HG03442 (cell line): Measurements from ENCODE around the gene POT1.
A peak's percentile ranks its signal among the peaks of the same experiment; 100 is the strongest.

ENCODE experiments used
- ATAC-seq: cut with Tn5 transposase; IDR thresholded peaks from one replicate; pipeline ENCODE4 v1.9.1; 2021; ENCODE audit warnings: mild to moderate bottlenecking, moderate library complexity; ENCODE audit not compliant: unreplicated experiment

POT1 gene

DNA sequence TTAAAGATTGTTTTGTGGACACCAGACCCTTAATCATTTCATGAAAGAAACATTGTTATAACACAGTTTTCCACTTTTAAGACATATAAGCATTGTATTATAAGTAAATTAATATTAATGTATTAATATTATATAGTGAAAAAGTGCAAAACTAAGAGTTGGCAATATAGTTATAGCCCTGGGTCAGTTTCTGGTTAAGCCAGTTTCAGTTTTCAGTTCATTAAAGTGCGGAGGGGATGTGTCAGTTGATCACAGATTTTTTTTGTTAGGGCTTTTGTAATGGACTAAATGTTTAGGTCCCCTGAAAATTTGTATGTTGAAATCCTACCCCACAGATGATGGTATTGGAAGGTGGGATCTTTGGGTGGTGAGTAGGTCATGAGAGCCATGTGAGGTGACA, 118.3 kb downstream of the POT1 start:
- no peak for ATAC-seq

DNA sequence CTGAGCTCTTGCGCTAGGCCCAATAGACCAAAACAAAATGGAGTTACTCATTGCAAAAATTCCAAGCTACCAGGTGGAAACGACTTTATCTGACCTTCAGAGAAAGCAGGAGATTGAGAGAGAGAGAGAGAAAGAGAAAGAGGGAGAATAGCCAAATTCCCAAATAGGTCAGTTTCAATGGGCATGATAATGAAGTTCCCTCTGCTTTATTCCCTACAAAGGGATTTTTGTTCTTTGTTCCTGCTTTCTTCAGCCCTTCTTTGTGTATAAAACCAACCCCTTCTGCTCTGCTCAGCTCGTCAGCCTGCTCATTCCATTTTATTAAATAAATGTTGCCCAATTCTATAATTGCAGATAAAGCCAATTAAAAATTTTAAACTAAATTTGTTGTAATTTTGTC, 119.0 kb downstream of the POT1 start:
- ATAC-seq = no peak

DNA sequence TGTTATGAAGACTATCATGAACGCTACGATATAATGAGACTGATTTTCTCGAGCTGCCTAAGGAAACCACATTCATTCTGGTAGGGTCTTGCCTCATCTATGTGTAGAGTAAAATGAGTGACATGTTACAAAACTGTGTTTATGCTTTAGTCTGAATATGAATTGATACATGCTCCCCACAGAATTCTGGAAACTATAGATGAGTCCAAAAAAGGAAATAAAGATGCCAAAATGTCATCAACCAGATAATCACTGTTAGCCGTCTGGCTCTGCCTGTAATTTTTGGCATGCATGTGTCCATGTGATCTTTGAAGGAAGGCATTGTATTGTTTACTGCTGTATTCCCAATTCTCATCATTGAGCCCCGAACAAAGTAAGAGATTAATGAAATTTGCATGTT, 121.4 kb downstream of the POT1 start:
- ATAC-seq = no peak

DNA sequence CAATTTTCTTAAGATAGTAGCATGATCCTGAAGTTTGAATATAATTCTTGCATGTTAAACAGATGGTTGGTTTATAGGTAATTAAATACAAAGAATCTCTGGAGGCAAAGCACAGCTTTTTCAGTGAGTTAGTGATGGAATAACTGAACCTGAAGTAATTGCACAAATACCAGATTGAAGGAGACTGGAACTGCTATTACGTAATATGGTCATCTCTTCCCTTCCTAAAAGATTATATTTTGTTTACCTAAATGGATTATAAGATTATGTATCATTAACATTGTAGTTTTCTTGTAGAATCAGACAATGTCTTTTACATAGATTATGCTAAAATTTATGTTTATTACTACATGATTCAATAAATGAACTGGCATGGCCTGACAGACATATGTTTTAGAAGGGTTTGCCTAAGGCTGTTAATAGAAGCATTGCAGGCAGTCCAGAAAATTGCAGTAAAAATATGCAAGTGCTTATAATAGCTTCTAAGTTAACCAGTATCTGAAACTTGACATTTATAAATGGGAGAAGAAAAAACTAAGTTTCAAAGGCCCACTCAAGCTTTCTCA, 128.2 kb downstream of the POT1 start:
- ATAC-seq = no peak

DNA sequence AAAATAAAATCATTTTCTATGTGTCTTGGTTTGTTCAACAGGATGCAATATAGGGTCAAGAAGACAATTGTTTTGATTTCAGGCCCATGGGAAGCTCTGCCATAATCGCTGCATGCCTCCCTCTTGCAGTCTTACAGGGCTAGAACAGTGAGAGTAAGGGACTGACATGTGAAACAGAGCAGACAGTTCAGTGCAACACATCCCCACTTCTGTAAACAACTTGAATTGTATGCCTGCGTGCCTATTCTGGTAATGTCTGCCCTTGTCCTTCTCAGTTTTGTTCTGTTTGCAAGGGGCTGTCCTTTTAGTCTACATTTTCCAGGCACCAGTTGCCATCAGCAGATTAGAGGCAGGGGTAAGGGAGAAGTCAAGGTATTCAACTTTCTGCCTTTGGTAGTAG, 129.2 kb downstream of the POT1 start:
- ATAC-seq = no peak

DNA sequence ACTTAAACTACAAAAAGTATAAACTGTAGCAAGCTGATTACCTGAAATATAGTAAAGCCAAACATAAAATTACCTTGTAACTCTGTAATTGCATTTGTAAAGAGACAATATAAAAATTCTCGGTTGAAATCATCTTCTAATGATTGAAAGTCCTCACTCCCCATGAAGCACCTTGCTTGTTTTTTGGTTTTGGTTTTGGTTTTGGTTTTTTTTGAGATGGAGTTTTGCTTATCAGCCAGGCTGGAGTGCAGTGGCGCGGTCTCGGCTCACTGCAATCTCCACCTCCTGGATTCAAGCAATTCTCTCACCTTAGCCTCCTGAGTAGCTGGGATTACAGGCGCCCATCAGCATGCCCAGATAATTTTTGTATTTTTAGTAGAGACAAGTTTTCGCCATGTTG, 130.2 kb downstream of the POT1 start:
- ATAC-seq = no peak

DNA sequence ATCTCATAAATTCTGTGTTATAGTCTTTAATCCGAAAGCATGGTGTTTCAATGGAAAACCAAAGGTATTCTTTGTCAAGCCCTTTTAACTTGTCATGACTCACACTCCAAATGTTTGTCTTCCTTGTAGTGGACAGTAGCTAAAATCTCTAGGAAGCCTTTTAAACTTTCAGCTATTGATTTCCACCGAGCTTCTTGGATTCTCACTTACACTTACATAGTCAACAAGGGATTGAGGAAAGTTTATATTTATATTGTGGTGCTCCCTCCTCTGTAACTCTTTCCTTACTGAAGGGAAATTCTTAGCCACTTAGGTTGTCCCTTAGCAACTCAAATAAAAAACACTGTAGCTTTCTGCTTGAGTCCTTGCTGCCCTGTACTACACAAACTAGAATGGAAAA, 132.9 kb downstream of the POT1 start:
- no peak for ATAC-seq

DNA sequence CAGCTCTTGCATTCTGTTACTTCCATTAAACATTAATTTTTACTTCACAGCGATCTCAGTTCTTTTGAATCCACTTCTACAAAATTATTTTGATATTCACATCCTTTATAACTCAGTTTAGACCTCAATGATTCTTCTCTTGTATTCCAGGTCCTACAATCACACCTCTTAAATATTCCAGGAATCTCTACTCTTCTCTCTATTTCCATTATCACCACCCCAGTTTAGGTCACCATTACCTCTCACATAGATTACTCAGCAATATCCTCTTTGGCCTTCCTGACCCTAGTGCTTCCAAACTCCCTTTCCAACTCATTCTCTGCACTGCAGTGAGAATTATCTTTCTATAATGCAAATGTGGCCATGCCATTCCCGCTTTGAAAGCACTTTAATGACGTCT, 136.9 kb downstream of the POT1 start:
- no peak for ATAC-seq

DNA sequence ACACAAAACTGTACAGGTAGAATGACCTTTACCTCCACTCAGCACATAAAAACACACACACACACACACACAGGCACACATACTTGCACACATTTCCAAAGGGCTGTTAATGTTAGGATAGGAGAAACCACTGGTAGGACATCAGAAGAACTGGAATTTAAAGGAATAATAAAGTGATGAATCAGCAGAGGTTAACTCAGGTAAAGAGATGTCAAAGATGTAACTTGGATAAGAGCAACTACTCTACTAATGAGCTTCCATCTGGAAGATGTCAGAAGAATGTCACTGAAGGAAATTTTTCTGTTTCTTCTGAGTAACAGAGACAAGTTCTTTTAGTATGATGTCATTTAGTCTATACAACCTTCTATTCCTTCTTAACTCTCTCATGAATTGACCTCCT, 137.6 kb downstream of the POT1 start:
- no peak for ATAC-seq

DNA sequence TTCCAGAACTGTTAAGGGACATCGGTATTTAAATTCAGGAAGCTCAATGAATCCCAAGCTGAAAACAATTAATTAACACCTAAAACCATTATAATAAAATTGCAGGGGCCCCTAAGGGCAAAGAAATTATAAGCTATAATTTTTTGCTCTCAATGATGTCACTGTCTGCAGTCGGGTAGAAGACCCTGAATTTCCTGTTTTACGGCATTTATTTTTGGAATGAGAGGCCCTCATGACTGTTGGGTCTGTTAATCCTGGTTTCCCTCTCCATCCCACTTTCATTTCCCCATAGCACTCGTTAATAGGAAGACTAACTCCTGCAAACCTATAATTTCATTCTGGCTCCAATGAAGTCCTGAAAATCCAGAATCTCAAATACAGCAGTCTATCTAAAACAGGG, 138.2 kb downstream of the POT1 start:
- no peak for ATAC-seq

DNA sequence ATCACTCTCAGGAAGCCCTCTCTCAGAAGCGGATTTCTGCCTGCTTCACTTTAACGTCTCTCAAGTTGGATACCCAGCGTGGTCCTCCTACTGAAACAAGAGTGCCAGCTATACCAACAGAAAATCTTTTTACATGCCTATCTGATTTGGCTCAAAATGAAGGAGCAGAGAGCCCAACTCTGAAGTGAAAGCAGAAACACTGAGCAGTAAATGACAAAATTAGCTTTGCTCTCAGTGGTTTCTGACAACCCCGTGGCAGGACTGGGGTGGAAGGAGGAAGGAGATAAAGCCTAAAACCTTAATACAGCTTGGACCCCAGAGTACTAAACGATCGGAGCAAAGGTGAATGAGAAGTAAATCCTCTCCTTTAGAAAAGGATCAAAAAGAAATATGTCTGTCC, 139.0 kb downstream of the POT1 start:
- ATAC-seq = no peak

DNA sequence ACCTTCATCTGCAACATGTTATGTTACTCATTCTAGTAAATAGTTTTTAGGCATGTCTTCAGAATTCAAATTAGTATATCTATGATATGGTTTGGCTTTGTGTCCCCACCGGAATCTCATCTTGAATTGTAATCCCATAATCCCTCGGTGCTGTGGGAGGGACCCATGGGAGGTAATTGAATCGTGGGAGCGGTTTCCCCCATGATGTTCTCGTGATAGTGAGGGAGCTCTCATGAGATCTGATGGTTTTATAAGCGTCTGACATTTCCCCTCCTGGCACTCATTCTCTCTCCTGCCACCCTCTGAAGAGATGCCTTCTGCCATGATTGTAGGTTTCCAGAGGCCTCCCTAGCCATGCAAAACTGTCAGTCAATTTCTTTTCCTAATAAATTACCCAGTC, 143.6 kb downstream of the POT1 start:
- no peak for ATAC-seq

DNA sequence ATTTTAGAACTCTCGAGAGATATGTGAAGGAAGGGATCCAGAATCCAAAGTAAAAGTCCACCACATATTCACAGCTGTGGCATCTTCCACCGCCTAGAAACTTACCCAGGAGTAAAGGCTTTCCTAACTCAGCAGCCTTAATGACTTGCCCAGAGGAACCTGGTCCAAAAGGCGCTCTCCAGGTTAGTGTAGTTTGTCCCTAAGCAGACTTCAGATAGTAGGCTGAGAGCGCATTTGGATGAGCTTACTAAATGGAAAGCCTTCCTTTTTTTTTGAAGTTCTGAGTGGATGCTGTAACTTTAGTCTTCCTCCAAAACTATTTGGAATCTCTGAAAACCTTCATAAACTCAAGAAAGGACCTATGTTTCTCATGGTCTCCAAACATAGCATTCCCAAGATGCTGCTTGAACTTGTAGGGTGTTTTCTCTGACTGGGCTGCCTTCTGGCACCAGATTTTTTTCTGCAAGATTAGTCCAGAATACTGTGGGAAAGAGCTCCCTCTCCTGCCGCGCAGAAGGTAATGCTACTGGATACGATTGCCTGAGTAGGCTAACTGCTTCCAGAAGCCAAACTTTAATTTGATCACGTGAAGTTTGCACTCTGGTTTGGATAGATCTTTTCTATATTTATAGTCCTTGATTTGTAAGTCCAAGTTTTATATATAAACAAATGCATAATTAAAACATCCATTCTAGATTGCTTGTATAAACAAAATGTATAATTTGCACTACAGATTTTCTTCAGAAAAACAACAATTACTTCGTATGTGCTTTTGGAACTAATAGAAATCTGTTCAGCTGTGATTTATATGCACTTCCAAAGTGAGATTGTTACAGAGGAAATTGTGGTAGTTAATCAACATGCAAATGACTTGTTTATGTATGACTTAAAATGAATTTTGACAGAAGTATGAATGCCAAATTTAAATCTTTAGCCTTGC, 144.5 kb downstream of the POT1 start:
- ATAC-seq = peak; percentile 84

DNA sequence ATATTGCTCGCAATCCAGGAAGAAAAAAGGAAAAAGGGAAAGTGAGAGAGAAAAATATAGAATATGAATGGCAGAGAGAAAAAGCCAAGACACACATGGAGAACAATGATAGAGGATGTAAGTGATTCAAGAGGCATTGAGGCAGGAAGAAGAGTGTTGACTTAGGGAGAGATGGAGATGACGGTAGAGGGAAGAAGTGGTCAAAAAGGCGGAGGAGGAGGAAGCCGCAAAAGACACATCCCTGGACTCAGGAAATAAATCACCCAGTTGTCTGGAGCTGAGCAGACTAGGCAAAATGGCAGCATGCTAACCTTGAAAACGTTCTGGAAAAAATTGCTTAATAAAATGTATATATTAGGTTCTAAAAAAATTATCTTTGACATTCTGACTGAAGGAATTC, 146.4 kb downstream of the POT1 start:
- ATAC-seq = no peak

DNA sequence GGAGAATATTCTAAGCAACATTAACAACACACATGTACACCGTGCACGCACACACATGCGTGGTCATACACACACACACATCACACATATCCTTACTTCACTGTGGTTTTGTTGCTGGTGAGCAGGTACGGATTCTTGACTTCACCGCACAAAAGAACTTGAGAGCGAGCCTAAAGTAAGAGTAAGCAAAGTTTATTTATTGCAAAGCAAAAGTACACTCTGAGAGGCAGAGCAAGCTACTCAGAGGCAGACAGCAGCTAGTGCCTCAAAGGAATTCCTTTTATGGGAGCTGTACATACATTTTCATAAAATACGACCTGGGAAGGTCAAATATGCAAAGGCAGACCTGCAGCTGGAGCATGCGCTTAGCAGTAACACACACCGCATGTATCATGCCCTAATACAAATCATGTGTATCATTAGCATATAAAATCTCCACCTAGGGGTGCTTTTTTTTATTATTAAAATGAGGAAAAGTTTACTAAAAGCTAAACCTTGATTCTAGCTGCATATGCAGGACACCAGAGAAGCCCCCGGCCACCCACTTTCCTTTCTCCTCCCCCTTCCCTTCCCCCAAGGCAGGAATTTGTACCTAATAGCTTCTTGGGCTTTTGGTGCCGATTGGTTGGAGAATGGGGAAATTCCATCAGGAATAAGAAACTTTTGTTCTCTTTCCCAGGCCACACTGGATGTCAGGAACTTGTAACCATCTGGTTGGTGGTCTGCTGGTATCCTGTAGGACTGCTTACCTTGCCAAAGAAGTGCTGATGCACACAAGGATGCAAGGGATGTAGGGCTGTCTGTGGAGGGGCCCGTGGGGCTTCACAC, 147.5 kb downstream of the POT1 start:
- no peak for ATAC-seq

DNA sequence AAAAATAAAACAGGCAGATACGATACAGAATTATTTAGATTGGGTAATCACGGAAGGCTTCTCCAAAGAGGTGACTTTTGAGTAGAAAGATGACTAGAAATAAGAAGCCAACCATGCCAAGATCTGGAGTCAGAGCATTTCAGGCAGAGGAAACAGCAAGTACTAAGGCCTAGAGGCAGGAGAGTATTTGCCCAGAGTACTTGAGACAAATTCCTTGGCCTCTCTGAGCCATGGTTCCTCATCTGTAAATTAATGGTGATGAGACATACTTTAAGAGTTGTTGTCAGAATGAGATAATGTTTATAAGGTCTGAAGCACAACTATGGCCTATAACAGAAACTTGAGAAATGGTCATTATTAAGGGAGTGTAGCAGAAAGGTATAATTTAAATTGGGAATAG, 148.2 kb downstream of the POT1 start:
- no peak for ATAC-seq

DNA sequence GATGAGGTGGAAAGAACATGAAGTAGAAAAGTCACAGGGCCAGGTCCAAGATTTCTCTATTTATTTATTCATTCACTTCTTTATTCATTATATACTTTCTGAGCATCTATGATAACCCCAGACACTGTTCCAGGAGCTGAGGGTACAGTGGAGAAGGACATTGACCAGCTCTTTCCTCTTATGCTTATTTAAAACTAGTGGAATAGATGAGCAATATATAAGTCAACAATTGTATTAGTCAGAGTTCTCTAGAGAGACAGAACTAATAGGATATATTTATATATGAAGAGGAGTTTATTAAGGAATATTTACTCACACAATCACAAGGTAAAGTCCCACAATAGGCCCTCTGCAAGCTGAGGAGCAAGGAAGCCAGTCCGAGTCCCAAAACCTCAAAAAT, 149.0 kb downstream of the POT1 start:
- no peak for ATAC-seq

DNA sequence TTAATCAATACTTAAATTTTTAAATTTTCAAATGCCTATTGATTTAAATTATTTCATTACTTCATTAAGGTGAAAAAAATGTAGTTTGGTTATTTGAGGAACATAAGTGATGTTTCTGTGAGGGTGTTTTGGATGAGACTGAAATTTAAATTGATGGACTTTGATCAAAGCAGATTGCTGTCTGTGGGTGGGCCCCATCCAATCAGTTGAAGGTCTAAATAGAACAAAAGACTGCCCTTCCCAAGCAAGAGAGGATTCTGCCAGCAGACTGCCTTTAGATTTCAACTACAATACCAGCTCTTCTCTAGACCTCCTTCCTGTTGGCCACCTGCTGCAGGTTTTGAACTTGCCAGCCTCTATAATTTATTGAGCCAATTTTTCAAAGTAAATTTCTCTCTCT, 149.6 kb downstream of the POT1 start:
- ATAC-seq = no peak

DNA sequence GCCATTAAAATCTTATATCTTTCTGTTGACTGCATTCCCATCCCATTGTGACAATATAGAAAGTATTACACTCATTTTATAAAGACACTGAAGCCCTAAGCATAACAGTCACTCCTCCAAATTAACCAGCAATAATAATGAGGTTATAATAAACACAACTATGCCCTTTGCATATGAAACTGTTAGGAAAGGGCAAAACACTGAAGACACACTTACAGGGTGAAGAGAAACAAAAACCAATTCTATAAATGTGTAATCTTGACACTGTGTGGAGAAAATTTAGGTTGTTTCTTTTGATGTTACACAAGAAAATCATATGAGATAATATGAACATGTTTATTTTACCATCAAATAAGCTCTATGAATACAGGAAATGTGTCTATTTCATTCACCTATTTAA, 150.0 kb downstream of the POT1 start:
- no peak for ATAC-seq

DNA sequence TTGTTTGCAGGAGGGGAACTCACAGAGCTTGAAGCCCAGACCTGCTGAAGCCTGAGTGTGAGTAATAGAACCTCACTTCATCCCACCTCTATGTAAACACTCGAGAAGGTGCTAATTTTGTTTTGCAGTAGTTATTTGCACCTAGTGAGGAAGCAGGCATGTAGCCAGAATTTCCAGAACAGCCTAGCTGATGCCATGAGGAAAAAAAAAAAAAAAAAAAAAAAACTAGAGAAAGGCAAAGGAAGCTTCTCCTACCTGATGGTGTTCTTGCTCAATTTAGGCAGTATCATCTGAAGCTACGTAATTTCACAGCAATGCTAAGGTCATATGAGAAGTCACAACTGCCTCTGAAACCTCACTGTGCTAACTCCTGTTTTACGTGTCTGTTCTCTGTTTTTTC, 150.4 kb downstream of the POT1 start:
- no peak for ATAC-seq

DNA sequence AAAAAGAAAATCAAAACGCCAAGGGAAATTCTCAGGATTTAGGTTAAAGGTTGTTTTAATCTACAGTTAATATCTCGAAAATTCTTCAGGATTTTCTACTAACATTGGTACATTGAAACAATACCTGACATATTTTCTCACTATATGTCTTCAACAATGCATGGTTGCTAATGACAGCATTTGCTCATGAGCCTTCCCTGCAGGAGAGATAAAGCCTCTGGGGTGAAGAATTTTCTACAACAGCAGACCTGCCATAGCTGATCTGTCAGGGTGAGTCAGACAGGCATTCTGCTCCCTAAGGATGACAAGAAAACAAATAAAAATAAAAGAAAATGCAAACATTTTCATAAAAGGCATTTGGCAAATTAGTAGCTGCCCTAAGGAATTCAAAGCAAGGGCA, 152.4 kb downstream of the POT1 start:
- ATAC-seq = no peak

DNA sequence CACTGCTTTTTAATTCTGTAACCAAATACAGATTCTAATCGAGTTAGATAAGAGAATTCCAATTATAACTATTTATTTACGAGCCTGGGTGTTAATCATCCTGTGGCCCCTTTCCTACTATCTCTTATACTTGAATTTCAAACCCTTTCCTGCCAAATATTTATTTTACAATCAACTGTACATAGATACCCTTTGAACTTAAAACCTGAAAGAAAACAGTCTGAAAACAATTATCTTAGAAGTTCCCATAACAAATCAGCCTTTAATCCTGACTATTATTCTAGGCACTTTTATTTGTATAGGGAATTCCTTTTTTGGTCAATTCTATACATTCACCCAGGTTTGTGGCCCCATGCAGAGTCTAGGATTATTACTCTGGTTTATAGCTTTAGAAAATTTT, 153.5 kb downstream of the POT1 start:
- no peak for ATAC-seq
